DOHH2 (cell line): Measurements from ENCODE around the gene PPP2R2C.

Experiments used
- H3F3A ChIP-seq: fragments of 200-600 bp; sonication (generic), shearing (Covaris generic); 2 replicates; pipeline ENCODE4 v1.6.0; 2016; ENCODE audit warnings: antibody characterized with exemption, mild to moderate bottlenecking; ENCODE audit not compliant: control insufficient read depth, insufficient read depth
- H3K27ac ChIP-seq: fragments of 200-600 bp; sonication (generic); 2 replicates; pipeline ENCODE4 v1.5.1; 2014; ENCODE audit warnings: low read depth, mild to moderate bottlenecking, low read length, moderate library complexity
- H3K27me3 ChIP-seq: fragments of 200-600 bp; sonication (generic); 2 replicates; pipeline ENCODE4 v1.6.1; 2014; ENCODE audit warnings: mild to moderate bottlenecking, low read length, mixed read lengths; ENCODE audit not compliant: control insufficient read depth
- H3K36me3 ChIP-seq: fragments of 200-600 bp; sonication (generic); 2 replicates; pipeline ENCODE4 v1.6.1; 2014; ENCODE audit warnings: mild to moderate bottlenecking, low read length, moderate library complexity, mixed read lengths; ENCODE audit not compliant: control insufficient read depth
- H3K4me1 ChIP-seq: fragments of 200-600 bp; sonication (generic); 2 replicates; pipeline ENCODE4 v1.6.1; 2014; ENCODE audit warnings: mild to moderate bottlenecking, low read length, mixed read lengths; ENCODE audit not compliant: control insufficient read depth
- H3K4me2 ChIP-seq: fragments of 200-600 bp; sonication (generic); 2 replicates; pipeline ENCODE4 v1.6.0; 2014; ENCODE audit warnings: mild to moderate bottlenecking, low read length, moderate library complexity
- H3K4me3 ChIP-seq: fragments of 200-600 bp; sonication (generic); 2 replicates; pipeline ENCODE4 v1.5.1; 2014; ENCODE audit warnings: mild to moderate bottlenecking, low read length, mixed read lengths
- H3K79me2 ChIP-seq: fragments of 200-600 bp; sonication (generic); 2 replicates; pipeline ENCODE4 v1.6.1; 2014; ENCODE audit warnings: mild to moderate bottlenecking, low read length, mixed read lengths; ENCODE audit not compliant: control insufficient read depth
- H3K9me2 ChIP-seq: fragments of 200-600 bp; sonication (generic); replicated peaks from 2 replicates; pipeline ENCODE4 v1.6.1; 2014; ENCODE audit warnings: mild to moderate bottlenecking, low read length, mixed read lengths; ENCODE audit not compliant: control insufficient read depth
- H3K9me3 ChIP-seq: fragments of 200-600 bp; sonication (generic); 2 replicates; pipeline ENCODE4 v1.6.1; 2014; ENCODE audit warnings: antibody characterized with exemption, low read length, mixed read lengths; ENCODE audit not compliant: control insufficient read depth, insufficient read depth
- H4K20me1 ChIP-seq: fragments of 200-600 bp; sonication (generic); 2 replicates; pipeline ENCODE4 v1.6.0; 2014; ENCODE audit warnings: low read depth, mild to moderate bottlenecking, antibody characterized with exemption, low read length, moderate library complexity; ENCODE audit not compliant: control insufficient read depth, insufficient read depth
- EZH2phosphoT487 ChIP-seq: fragments of 200-600 bp; sonication (generic); IDR thresholded peaks from 2 replicates; pipeline ENCODE4 v1.6.1; 2017; ENCODE audit warnings: borderline replicate concordance, mild to moderate bottlenecking, antibody characterized with exemption, low read length, moderate library complexity, mixed read lengths
- TF ChIP-seq, protein P1 (sequence below): fragments of 200-600 bp; sonication (generic); IDR thresholded peaks from one replicate; pipeline ENCODE4 v1.5.1; 2014; ENCODE audit warnings: antibody characterized with exemption, mild to moderate bottlenecking, low read depth, low read length; ENCODE audit not compliant: poor library complexity, severe bottlenecking

The PPP2R2C gene

DNA sequence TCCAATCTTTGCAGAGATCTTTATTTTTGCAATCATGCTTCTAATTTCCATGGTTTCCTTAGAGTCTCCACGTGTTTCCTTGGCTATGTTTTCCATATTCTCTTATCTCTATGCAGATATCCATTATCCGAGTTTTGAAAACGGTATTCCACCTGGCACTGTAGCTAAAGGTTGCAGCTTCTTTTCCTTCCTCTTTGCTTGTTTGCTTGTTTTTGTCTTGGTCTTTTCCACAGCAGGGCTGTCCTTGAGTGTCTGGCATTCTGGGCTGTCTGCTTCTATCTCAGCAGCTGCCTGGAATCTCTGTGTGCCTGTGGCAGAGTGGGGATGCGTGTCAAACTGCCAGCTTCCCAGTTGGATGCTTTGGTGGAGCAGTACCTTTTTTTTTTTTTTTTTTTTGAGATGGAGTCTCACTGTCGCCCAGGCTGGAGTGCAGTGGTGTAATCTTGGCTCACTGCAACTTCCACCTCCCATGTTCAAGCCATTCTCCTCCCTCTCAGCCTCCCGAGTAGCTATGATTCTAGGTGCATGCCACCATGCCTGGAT, 155.9 kb downstream of the PPP2R2C start:
- Histone ChIP-seq H3K27me3 (no peaks in the 10 kb centered on the region; the same call in 1 of the 2 replicates), H3K36me3 (no peaks in the 10 kb centered on the region), H3K4me1 (no peaks in the 10 kb centered on the region), H3K9me3 (no peaks in the 10 kb centered on the region), H3K4me2 (no peak overlapping the region), H3K79me2 (no peaks in the 10 kb centered on the region), H3K4me3 (no peak overlapping the region), H4K20me1 (no peaks in the 10 kb centered on the region), H3K27ac (no peak overlapping the region), H3F3A (no peaks in the 10 kb centered on the region), H3K9me2 (no peaks in the 10 kb centered on the region)
- TF ChIP-seq EZH2phosphoT487: no peak
- TF ChIP-seq, protein P1, sequence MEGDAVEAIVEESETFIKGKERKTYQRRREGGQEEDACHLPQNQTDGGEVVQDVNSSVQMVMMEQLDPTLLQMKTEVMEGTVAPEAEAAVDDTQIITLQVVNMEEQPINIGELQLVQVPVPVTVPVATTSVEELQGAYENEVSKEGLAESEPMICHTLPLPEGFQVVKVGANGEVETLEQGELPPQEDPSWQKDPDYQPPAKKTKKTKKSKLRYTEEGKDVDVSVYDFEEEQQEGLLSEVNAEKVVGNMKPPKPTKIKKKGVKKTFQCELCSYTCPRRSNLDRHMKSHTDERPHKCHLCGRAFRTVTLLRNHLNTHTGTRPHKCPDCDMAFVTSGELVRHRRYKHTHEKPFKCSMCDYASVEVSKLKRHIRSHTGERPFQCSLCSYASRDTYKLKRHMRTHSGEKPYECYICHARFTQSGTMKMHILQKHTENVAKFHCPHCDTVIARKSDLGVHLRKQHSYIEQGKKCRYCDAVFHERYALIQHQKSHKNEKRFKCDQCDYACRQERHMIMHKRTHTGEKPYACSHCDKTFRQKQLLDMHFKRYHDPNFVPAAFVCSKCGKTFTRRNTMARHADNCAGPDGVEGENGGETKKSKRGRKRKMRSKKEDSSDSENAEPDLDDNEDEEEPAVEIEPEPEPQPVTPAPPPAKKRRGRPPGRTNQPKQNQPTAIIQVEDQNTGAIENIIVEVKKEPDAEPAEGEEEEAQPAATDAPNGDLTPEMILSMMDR: no peak

DNA sequence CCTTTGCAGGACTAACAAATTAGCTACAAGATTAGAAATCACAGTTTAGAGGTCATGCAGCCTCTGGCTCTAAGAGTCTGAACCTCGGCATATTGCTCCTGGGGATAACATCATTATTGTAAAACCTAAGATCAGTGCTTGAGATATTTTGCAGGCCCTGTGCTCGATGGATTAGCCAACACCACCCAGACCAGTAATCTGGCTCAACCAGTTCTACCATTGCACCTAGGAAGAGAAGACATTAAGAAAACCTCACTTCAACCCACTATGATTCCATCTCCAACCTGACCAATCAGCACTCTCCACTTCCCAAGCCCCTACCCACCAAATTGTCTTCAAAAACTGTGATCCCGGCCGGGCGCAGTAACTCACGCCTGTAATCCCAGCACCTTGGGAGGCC, 159.2 kb downstream of the PPP2R2C start:
- no peaks in the 10 kb centered on the region for H3K4me1 ChIP-seq
- no peaks in the 10 kb centered on the region for H4K20me1 ChIP-seq
- no peaks in the 10 kb centered on the region; the same call in 1 of the 2 replicates for H3K9me3 ChIP-seq
- H3K27ac ChIP-seq: no peak overlapping the region
- no peaks in the 10 kb centered on the region for H3K36me3 ChIP-seq
- H3K4me3 ChIP-seq: no peak overlapping the region
- TF ChIP-seq EZH2phosphoT487: no peak
- TF ChIP-seq, protein P1: no peak
- no peaks in the 10 kb centered on the region; the same call in 1 of the 2 replicates for H3K27me3 ChIP-seq
- no peak overlapping the region for H3K4me2 ChIP-seq
- H3F3A ChIP-seq: no peaks in the 10 kb centered on the region
- no peaks in the 10 kb centered on the region for H3K79me2 ChIP-seq
- H3K9me2 ChIP-seq: no peaks in the 10 kb centered on the region

DNA sequence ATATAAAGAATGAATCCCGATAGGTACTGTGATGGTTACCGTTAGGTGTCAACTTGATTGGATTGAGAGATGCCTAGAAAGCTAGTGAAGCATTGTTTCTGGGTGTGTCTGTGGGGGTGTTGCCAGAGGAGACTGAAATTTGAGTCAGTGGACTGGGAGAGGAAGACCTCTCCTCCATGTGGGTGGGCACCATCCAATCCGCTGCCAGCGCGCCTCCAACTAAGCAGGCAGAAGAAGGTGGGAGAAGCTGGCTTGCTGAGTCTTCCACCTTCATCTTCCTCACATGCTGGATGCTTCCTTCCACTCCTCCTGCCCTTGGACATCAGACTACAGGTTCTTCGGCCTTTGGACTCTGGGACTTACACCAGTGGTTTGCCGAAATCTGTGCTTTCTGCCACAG, 162.6 kb downstream of the PPP2R2C start:
- Histone ChIP-seq H3K4me2 (no peak overlapping the region), H3K27ac (no peak overlapping the region), H3K9me3 (no peaks in the 10 kb centered on the region; the same call in 1 of the 2 replicates), H3K27me3 (no peaks in the 10 kb centered on the region; the same call in 1 of the 2 replicates), H3K79me2 (no peaks in the 10 kb centered on the region), H3K9me2 (no peaks in the 10 kb centered on the region), H4K20me1 (no peaks in the 10 kb centered on the region), H3F3A (no peaks in the 10 kb centered on the region), H3K36me3 (no peaks in the 10 kb centered on the region), H3K4me3 (no peak overlapping the region), H3K4me1 (no peaks in the 10 kb centered on the region)
- TF ChIP-seq EZH2phosphoT487: no peak
- TF ChIP-seq, protein P1: no peak
